ENCODE results near the gene ANKRD44. TPM values are rescaled to one million over a fixed set of nuclear protein-coding genes. Genes with fewer than 3 reads are reported as not detected.

ANKRD44 gene
- total RNA-seq, 1 donor from 2014 or later: 77.8 TPM

DNA sequence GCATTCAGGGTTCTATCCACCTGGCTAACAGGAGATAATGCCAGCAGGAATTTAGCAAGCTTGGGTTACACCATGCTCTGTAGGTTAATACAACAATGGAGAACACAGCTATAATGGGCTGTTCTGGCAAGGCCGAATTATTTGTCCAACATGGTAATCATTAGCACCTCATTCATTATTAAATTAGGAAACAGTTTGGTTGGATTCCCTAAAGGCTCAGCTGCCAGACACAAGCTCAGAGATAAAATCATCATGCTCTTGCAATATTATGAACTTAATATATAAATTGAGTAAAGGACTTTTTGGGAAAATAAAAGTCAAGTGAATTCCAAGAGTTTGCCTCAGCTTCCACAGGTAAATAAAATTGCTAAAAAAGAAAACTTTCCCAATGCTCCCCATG lies 166.4 kb downstream of the ANKRD44 start:
- no peak for DNase-seq (ENCODE audit: low spot score)
- intact Hi-C loops (cut with DNase I): no loop called here

DNA sequence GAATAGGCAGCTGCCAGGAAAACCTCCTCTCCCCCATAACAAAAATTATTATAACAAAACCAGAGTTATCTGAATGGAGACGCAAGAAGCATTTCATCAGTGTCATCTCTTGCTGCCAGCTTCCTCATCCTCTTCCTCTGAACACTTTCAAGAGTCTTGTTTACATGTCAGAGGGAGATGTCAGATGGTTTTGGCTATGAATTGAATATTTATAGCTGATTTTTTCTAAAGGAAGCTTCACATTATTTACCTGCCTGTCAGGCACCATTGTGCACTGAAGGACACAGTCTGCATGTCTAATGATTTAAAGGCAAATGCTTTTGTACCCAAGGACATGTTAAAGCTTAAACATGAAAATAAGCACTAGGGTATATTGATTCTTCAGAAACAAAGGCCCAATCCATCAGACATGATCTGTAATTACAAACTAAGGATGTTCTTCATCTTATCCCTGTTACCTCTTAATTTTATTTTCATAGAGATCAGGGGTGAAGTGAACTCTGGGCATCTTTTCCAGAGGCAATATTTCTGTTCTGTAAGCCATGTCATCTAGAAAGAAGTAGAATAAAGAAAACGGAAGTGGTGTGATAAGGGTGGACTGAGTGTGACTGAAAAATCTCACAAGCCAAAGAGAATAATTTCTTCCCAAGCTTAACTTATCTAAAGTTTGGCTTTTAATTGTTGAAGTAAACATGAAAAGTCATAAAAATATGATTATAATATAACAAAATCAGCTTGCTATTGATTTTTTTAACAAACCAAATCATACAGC lies 168.7 kb downstream of the ANKRD44 start:
- DNase-seq (ENCODE audit: low spot score): no peak
- intact Hi-C loops (cut with DNase I): no loop called here
- ATAC-seq: no peak

More for the DNA sequence above, 166.4 kb downstream of the ANKRD44 start:
- no peak for ATAC-seq

DNA sequence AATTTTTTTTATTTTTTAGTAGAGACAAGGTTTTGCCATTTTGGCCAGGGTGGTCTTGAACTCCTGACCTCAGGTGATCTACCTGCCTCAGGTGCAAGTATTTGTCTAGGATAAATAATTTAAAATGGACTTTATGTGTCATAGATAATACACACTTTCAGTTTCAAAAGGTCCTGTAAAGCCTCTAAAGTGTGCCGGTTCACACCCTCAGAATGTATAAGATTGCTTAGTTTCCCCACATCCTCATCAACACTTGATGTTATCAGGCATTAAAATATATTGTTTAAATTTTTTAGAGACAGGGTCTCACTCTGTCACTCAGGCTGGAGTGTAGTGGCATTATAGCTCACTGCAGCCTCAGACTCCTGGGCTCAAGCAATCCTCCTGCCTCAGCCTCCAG lies 170.5 kb downstream of the ANKRD44 start:
- ATAC-seq (no peak), DNase-seq (ENCODE audit: low spot score) (no peak)
- intact Hi-C loops (cut with DNase I): no loop called here

DNA sequence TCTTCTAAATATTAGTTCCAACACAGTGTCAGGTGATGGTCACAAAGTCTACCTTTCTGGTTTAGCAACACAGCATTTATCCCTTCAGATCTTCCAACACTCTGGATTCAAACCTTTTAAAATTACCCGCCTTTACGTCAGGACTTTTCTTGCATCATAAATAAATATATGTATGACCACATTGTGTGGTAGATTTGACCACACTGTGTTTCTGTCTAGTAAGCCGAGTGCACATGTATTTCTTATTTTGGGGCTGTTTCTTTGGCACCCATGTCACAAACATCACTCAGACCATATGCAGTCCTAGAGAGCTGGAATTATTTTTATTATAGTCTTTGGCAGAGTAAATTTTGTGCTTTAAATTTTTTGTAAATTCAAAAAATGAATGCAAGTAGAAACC lies 172.1 kb downstream of the ANKRD44 start:
- intact Hi-C loops (cut with DNase I): no loop called here
- DNase-seq (ENCODE audit: low spot score) (no peak), ATAC-seq (no peak)

GRCh38 chr2:197137826-197138477 lies 172.6 kb downstream of the ANKRD44 start:
- DNase-seq (ENCODE audit: low spot score) (no peak), ATAC-seq (no peak)
- intact Hi-C loops (cut with DNase I): no loop called here

- intact Hi-C loops (cut with DNase I): no loop called here
- no peak for ATAC-seq
- no peak for DNase-seq (ENCODE audit: low spot score)
These were observed 173.3 kb downstream of the ANKRD44 start for GRCh38 chr2:197137231-197137630.

DNA sequence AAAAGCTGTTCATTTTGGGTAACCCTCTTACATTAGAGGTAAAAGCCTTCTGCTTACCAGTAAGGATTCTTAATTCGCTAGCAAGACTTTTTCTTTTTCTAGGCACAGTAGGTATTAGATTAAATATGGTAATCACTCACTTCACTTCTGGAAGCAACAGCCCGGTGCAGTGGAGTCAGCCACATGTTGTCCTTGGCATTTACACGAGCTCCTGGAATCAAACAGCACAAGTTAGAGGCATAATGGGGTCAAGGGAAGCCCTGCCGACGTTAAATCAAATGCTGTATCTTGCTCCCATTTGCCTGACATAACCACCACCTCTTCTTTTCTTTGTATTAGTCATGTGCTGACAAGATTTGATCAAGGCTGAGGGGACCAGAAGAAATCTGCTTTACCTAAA lies 174.1 kb downstream of the ANKRD44 start:
- ATAC-seq (no peak), DNase-seq (ENCODE audit: low spot score) (no peak)
- intact Hi-C loops (cut with DNase I): no loop called here

GRCh38 chr2:197135806-197136205 lies 174.8 kb downstream of the ANKRD44 start:
- intact Hi-C loops (cut with DNase I): no loop called here
- DNase-seq (ENCODE audit: low spot score) (no peak), ATAC-seq (no peak)

DNA sequence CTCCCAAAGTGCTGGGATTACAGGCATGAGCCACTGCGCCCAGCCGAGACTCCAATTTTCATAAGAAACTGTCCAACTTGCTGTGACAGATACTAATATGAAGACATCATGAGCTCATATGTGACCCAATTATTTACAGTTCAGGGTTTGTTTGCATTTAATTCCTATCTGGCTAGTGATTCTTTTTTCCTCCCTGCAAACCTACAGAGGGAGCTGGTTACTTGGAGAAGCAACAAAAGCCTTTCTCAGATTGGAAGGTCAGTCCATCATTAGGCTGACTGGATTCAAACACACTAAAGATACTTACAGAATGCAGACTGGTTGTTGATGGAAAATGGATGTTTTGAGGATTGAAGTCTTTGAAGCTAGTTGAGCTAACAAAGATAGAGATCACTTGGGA lies 176.4 kb downstream of the ANKRD44 start:
- ATAC-seq (no peak), DNase-seq (ENCODE audit: low spot score) (no peak)
- intact Hi-C loops (cut with DNase I): no loop called here

DNA sequence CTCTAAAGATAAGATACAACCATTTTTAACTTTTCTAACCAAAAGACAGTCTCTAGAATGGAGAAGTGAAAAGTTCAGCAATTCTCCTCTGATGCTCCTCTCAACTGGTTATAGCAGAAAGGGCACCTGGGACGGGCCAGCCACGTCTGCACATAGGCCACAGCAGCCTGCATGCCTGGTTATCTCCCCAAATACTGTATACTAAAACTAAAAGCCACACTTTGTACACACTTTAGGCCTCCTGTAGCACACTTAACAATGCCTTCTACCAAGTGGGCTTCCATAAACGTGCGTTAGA lies 179.1 kb downstream of the ANKRD44 start:
- intact Hi-C loops (cut with DNase I): no loop called here
- ATAC-seq (no peak), DNase-seq (ENCODE audit: low spot score) (no peak)

- no peak for DNase-seq (ENCODE audit: low spot score)
- intact Hi-C loops (cut with DNase I): no loop called here
- no peak for ATAC-seq
These were observed 180.3 kb downstream of the ANKRD44 start for GRCh38 chr2:197130318-197130717.

GRCh38 chr2:197128897-197129296 lies 181.7 kb downstream of the ANKRD44 start:
- DNase-seq (ENCODE audit: low spot score) (no peak), ATAC-seq (no peak)
- intact Hi-C loops (cut with DNase I): no loop called here

DNA sequence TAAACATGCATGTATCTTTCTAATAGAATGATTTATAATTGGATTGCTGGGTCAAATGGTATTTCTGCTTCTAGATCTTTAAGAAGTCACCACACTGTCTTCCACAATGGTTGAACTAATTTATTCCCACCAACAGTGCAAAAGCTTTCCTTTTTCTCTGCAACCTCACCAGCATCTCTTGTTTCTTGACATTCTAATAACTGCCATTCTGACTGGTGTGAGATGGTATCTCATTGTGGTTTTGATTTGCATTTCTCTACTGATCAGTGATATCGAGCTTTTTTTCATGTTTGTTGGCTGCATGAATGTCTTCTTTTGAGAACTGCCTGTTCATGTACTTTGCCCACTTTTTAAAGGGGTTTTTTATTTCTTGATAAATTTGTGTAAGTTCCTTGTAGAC lies 182.5 kb downstream of the ANKRD44 start:
- ATAC-seq (no peak), DNase-seq (ENCODE audit: low spot score) (no peak)
- intact Hi-C loops (cut with DNase I): no loop called here

DNA sequence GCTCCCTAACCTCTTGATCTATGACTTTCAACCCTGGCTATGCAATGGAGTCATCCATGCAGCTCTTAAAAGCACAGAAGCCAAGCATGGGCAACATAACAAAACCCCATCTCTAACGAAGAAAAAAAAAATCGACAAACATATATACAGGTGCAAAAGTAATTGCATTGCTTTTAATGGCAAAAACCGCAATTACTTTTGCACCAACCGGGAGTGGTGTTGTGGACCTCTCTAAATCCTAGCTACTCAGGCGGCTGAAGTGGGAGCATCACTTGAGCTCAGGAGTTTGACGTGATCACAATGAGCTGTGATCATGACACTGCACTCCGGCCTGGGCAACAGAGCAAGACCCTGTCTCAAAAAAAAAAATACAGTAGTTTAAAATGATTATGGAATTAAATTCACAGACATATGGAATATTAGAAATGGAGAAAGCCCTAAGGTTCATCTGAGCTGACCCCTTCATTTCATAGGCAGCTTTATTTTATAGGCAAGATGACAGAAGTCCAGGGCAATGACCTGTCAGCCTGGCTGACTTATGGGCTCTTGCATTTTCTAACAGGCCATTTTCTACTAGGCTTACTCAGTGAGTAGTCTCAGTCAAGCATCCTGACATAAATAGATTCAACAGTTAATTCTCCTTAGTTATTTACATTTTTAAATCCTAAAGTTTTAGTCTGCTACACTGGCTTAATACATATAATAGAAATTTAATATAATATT lies 183.8 kb downstream of the ANKRD44 start:
- ATAC-seq: no peak

GRCh38 chr2:197124639-197125390 lies 185.8 kb downstream of the ANKRD44 start:
- ATAC-seq: no peak
- no peak for DNase-seq (ENCODE audit: low spot score)
- intact Hi-C loops (cut with DNase I): no loop called here

More for the DNA sequence above, 183.8 kb downstream of the ANKRD44 start:
- intact Hi-C loops (cut with DNase I): no loop called here
- no peak for DNase-seq (ENCODE audit: low spot score)

DNA sequence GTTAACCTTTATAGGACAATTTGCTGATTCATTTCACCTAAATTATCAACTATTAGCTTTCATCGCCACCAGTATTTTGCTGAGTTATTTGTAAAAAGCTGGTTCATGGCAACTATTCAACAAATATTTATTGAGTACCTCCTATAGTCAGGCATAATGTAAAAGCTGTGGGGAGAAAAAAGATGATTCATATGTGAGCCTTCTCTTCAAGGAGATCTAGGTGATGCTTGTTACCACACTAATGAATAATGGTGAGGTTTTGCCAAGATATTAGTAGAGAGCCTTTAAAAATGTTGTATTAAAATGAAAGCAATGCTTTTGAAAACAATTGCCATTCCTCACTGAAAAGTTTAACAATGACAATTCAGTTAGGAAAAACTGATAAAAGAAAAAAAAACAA lies 187.8 kb downstream of the ANKRD44 start:
- intact Hi-C loops (cut with DNase I): no loop called here
- DNase-seq (ENCODE audit: low spot score) (no peak), ATAC-seq (no peak)

GRCh38 chr2:197121756-197122385 lies 188.7 kb downstream of the ANKRD44 start:
- no peak for ATAC-seq
- no peak for DNase-seq (ENCODE audit: low spot score)
- intact Hi-C loops (cut with DNase I): no loop called here

GRCh38 chr2:197121255-197121654 lies 189.3 kb downstream of the ANKRD44 start:
- ATAC-seq (no peak), DNase-seq (ENCODE audit: low spot score) (no peak)
- intact Hi-C loops (cut with DNase I): no loop called here

DNA sequence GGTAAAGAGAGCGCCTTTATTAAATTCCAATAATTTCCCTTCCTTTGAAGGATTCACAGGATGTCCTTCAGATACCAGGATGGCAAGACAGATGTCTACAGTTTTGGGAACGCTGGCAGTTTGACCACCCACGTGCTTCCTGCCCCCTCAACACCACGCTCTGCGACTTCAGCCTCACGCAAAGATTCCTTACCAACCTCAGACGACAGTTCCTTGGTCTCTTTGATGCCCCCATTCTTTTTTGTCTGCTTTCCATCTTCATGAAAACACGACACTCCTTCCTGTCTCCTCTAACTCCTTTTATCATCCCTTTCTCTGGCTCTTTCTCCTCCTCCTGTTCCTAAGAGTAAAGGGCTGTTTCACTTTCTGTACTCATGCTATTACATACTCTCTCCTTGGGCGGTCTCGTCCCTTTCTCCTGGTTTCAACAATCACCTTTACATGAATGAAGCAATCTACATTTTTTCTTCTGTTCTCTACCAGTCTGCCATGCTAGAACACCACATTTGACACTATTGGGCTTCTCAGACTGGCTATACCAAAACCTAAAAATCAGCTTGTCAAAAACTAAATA lies 194.2 kb downstream of the ANKRD44 start:
- ATAC-seq (no peak), DNase-seq (ENCODE audit: low spot score) (no peak)
- intact Hi-C loops (cut with DNase I): no loop called here
